ENCODE data around the gene KRT23.

DNA sequence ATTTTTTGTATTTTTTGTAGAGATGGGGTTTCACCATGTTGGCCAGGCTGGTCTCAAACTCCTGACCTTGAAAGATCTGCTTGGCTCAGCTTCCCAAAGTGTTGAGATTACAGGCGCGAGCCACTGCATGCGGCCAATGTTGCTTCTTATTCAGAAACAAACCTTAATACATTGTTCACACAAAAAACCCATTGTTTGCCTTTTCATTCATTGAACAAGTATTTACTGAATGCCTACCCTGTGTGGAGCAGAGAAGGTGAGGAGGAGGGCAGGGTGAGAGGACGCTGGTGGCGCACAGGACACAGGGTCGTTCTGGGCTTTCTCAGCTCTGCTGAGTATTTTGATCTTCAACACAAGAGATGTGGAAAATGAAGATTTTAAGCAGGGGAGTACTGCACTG is 8.0 kb upstream of the KRT23 start:
- TF ChIP-seq GATA2 (IDR thresholded peaks at IDR 0.05; ENCODE audit: low read depth, low read length) (no peak), GATA3 (IDR thresholded peaks at IDR 0.05; ENCODE audit: low read depth, low read length) (no peak)

Data from SH-SY5Y (cell line).